Measurements from ENCODE around the gene GAMT.

The GAMT gene

DNA sequence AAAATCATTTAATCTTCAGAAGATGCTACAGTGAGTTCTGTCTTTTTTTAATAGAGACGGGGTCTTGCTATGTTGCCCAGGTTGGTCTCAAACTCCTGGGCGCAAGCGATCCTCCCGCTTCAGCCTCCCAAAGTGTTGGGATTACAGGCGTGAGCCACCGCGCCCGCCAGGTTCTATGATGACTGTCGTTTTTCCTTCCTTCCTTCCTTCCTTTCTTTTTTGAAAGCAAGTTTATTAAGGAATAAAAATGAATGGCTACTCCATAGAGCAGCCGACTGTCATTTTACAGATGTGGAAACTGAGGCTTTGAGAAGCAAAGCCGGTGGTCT, 511 bp upstream of the GAMT start:
- in situ Hi-C loops (cut with MboI; ENCODE audit: low sequenced_read_pairs): no loop called here

DNA sequence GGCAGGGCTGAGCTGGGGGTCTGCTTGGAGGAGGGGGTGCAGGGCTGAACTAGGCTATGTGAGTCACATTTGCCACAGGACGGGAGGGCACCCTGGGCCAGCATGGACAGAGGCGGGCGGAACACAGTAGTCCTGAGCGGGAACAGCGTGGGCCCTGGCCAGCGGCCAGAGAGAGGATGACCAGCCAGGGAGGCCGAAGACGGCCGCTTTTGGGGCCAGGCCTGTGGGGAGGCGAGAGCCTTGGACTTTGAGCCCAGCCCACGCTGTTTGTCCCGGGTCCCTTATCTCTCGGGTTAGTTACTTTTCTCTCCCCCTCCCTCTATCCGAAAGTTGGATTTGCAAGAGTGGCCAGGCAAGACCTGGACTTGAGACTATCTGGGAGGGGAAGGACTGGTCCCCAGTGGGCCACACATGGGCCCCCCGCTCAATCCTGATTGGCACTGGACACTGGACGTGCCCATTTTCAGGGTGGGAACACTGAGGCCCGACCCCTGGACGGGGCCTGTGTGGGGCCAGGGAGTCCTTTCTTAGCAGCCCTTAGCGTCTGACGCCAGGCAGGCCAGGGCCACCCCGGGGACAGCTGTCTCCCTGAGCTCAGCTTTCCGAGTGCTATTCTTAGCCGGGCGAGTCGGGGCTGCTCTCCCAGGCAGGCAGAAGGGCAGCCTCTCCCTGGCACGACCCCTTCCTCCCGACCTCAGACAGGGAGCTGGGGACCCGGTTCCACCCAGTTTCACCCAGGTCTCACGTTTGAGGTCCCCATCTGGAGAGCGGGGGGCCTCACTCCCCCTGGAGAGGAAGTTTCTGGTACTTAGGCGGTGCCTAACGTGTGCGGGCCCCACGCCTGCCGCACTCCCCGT, 833 bp downstream of the GAMT start:
- in situ Hi-C loops (cut with MboI; ENCODE audit: low sequenced_read_pairs): no loop called here

DNA sequence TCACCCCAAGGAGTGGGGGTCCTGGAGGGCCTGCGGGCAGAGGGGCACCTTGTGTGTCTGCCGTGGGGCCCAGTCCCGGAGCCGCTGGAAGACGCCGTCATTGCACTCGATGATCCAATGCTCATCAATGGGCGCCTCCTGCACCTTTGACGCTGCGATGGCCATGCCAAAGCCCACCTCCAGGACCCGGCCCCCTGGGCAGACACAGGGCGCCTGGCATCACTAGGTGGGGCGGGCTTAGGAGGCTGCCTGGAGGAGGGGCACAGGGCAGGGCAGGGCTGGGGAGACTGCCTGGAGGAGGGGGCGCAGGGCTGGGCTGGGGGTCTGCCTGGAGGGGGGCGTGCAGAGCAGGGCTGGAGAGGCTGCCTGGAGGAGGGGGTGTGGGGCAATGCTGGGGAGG, 1.6 kb downstream of the GAMT start:
- in situ Hi-C loops (cut with MboI; ENCODE audit: low sequenced_read_pairs): no loop called here

DNA sequence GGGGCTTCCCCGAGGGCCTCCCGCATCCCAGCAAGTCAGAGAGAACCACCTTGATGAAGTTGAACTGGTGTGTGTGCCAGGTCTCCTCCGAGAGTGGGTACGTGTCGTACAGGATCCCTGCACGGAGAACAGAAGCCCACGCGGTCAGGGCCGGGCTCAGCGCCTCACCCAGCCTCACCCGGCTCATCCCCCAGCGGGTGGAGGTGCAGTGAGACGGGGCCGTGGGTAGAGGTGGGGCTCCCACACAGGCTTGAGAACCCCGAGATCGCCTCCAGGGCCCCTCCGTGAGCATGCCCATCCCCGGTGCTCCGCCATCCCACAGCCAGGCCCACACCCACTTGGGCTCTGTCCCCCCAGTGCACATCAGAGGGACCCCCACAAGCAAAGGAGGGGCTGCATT, 2.3 kb downstream of the GAMT start:
- in situ Hi-C loops (cut with MboI; ENCODE audit: low sequenced_read_pairs): no loop called here

DNA sequence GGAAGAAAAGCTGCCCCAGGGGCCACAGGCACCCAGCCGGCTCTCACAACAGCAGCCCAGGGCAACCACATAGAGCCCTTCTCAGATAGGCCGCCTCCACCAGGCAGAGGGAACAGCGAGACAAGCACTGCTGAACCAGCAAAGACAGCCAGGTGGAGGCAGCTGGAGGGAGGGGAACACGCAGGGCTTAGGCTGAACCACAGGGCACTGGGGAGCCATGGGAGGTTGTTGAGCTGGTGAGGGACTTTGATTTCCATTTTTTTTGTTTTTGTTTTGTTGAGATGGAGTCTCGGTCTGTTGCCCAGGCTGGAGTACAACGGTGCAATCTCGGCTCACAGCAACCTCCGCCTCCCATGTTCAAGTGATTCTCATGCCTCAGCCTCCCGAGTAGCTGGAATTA, 3.5 kb downstream of the GAMT start:
- in situ Hi-C loops (cut with MboI; ENCODE audit: low sequenced_read_pairs): no loop called here

DNA sequence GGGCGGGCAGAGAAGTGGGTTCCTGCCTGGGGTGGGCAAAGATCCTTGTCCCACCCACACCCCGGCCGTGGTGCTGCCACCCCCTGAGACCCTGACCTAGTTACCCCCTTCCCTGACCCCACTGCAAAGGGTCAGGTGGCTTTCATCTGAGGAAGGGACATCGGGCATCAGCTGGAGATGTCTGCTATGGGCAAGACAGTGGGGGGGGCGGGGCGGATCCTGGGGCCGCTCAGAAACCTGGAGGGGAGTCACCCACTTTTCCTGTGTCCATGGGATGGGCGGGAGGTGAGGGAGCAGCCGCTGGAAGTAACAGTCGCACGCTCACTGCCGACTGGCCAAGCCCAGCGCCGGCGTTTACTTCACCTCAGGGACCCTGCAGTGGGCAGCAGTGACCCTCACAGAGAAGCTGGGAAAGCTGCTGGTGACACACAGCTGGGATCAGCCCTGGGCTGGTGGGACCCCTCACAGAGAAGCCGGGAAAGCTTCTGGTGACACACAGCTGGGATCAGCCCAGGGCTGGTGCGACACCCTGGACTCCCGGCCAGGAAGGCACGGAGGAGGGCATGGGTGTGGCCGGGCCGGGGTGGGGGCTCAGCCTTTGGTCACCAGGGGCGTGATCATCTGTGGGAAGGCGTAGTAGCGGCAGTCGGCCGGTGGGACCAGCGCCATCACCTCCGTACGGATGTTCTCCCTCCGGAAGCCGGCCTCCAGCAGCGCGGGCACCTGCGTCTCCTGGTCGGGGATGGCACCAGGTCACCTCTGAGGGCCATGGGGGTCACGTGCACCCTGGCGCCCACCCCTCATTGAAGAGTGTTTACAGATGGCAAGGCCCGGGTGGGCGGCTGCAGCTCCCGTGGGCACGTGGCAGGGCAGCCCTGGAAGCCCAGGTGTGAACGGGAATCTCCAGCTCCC, 4.3 kb downstream of the GAMT start:
- in situ Hi-C loops (cut with MboI; ENCODE audit: low sequenced_read_pairs): no loop called here

DNA sequence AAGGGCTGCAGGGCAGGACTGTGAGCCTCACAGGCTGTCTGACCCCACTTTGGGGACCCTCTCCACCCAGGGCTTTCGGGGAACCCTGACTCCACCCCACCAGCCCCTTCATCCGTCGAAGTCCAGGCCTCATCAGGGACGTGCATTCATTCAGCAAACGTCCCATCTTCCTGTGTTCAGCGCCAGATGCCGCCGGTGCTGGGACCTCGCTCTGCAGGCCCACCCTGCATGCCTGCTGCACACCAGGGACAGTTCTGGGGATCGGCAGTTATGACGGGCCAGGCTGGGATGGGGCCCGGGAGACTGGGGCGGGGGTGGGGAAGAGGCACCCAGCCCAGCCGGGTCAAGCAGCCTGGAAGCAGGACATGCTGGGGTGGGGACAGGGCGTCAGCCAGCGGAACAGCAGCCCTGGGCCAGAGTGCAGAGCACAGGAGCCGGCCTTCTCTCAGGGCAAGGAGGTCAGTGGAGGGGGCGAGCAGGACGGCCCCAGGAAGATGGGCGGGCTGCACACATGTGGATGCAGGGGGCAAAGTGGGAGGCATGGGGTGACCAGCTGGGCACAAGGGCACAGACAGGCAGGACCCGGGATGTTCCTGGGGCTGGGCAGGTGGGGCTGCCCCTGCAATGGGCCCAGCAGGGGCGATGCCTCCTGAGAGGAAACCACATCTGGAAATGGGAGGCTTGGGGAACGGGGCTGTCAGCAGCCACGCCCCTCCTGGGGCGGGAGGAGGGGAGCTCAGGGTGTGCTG, 5.1 kb downstream of the GAMT start:
- in situ Hi-C loops (cut with MboI; ENCODE audit: low sequenced_read_pairs): no loop called here

DNA sequence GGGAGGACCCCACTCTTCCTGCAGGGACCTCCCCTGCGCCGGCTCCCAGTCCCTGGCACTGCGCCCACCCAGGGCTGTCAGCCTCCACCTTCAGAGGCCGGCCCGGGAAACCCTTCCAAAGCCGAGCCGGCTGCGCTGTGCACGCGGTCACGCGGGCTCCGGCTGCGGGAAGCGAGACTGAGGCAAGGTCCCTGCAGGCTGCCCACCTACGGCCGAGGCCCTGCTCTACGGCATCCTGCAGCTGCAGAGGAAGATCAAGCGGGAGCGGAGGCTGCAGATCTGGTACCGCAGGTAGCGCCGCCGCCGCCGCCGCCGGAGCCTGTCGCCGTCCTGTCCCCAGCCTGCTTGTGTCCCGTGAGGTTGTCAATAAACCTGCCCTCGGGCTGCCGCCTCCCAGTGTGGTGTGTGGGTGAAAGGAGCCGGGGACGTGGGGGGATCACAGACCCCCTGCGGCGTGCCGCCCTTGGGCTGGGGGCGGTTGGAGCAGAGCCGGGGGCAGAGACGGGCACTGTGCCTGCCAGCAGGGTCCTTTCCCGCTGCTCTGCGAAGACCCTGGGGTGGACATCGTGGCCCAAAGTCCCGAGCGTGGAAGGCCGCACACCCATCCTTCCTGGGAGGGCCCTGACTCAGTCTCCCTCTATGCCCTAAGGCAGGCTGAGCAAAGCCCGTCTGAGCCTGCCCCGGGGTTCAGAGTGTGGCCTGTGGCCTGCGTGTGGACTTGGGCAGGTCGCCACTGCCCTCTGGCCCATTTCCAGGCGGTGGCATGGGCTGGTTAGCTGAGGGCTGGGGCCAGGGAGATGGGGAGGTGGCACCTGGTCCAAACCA, 5.9 kb downstream of the GAMT start:
- in situ Hi-C loops (cut with MboI; ENCODE audit: low sequenced_read_pairs): no loop called here

DNA sequence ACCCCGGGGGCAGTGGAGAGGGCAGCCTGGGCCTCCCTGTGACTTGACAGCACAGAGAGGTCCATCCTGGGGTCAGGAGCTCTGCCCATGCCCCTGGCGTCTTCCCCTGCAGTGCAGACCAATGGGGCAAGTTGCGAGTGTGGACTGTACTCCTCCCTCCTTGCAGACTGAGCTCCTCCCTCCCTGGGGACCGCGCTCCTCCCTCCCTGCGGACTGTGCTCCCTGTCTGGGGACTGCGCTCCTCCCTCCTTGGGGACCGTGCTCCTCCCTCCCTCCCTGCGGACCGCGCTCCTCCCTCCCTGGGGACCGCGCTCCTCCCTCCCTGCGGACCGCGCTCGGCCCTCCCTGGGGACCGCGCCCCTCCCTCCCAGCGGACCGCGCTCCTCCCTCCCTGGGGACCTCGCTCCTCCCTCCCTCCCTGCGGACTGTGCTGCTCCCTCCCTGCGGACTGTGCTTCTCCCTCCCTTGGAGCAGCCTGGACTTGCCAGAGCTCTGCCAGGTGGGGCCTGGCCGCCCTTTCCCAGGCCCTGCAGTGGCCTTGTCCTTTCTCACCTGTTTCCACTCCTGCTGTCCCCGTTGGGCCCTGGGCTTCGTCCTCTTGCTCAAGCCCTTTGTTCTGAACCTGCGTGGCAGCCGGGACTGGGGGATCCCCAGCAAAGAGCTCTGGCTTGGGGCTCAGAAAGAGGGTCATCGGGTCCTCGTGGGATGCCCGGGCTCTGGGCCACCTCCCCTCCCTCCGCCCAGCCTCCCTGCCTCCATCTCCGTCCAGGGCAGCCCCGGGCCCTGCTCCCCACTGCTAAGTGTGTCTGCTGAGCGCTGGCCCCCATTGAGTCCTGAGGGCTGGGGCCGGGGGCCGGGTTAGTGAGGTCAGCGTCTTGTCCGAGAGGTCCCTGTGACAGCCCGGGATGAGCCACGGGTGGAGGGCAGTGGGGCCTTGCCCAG, 6.8 kb downstream of the GAMT start:
- in situ Hi-C loops (cut with MboI; ENCODE audit: low sequenced_read_pairs): no loop called here

DNA sequence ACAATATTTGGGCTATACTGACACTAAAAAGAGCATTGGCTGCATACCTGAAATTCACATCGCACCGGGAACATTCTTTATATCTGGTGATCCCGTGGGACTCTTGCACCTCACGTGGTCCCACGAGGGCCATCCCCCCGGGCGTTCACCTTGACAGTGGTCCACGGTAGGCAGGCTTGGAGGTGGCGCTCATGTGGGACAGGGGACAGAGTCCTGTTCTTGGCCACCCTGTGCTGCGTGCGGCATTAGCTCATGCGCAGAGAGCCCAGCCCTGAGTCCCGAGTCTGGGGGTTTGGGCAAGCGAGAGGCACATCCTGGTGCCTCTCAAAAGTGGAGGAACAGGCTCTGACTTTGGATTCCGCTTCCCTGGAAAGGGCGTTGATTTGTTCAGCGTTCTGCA, 7.5 kb downstream of the GAMT start:
- in situ Hi-C loops (cut with MboI; ENCODE audit: low sequenced_read_pairs): no loop called here

DNA sequence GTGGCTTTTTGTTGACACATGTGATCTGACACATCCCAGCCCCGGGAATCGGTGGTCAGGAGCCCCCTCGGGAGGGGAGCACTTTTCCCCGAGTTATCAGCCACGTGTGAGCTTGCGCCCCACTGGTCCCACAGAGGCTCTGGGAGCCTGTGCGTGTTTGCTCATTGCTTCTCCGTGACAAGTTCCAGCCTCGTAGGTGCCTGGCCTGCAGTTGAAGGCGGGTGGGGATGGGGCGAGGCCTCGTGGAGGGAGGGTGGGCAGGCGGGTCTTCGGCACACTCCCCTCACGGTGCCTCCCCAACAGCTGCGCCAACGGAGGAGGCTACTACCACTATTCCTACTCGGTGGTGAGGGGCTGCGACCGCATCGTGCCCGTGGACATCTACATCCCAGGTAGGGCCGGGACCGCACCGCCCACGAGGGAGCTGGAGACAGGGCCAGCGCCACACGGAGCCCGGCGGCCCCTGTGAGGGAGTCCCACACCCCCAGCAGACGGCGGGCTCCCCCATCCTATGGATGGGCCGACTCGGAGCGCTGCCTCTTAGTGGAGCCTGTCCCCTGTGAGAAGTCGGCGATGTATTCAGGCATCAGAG, 8.3 kb downstream of the GAMT start:
- in situ Hi-C loops (cut with MboI; ENCODE audit: low sequenced_read_pairs): no loop called here

DNA sequence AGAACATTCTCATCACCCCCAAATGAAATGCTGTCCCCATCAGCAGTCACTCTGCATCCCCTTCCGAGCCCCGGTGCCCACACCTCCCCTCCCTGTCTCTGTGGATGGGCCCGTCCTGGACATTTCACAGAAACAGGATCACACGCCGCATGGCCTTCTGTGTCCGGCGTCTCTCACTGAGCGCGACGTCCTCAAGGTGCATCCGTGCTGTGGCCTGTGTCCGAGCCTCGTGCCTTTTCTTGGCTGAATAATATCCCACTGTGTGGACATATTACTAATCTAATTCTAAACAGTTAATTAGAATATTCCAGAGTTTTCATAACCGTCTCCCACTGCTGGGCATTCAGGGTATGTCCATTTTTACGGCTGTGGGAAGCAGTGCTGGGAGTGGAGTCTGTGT, 8.9 kb downstream of the GAMT start:
- in situ Hi-C loops (cut with MboI; ENCODE audit: low sequenced_read_pairs): no loop called here

DNA sequence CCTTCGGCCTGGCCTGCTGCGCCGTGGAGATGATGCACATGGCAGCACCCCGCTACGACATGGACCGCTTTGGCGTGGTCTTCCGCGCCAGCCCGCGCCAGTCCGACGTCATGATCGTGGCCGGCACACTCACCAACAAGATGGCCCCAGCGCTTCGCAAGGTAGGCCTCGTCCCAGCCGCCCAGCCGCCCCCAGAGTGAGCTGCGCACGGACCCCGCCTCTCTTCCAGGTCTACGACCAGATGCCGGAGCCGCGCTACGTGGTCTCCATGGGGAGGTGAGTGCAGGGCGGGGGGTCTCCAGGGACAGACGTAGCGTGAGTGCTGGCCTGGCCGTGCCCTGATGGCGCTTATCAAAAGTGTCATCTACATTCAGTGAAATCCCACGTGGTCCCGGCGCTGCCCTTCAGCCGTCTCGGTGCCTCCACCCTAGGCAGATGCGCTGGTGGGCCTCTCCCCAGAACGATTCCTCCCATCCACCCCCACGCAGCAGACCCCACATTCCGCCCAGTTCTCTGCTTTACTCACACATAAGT, 10.4 kb downstream of the GAMT start:
- in situ Hi-C loops (cut with MboI; ENCODE audit: low sequenced_read_pairs): no loop called here

DNA sequence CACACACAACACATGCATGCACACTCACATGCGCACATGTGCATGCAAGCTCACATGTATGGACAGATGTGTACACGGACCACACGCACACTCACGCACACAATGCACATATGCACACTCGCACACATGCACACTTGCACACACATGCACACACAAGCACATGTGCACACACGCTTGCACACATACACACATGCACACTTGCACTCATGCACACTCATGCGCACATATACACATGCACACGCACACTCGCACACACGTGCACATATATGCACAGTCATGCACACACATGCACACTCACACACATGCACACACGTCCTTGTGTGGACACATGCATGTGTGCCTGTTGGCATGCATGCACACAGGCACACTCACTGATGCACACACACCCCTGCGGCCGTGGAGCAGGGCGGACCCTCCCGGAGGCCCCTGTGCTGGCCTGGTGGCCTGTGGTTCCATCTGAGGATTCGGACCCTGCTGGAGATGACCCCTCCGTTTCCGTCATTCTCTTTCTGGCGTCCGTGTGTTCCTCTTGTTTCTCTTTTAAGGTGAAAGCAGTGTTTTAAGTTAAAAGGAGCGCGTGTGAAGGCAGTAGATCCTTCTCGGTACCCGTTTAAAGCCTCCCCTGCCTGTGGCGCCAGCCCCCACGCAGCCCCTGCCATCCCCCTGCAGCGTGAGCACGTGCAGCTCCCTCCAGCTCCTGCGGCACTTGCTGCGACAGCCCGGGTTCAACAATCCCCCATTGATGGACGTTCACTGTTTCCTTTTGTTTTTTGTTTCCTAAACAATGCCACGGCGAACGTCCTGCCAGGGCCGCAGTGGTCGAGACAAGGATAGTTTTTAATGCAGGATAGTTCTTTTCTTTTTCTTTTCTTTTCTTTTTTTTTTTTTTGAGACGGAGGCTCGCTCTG, 12.1 kb downstream of the GAMT start:
- in situ Hi-C loops (cut with MboI; ENCODE audit: low sequenced_read_pairs): no loop called here

DNA sequence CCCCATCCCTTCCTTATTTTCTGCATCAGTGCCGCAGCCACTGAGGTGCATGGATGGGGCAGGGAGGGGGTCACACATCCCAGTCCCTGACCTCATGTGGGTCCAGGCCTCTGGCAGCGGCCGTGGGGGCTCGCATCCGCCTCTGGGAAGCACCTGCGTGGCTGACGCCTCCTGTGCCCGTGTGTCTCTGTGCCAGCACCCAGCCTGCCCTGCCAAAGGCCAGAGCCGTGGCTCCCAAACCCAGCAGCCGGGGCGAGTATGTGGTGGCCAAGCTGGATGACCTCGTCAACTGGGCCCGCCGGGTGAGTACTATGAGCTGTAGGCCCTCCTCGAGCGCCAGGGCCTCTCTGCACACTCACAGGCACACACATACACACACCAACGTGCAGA, 12.7 kb downstream of the GAMT start:
- in situ Hi-C loops (cut with MboI; ENCODE audit: low sequenced_read_pairs): no loop called here

DNA sequence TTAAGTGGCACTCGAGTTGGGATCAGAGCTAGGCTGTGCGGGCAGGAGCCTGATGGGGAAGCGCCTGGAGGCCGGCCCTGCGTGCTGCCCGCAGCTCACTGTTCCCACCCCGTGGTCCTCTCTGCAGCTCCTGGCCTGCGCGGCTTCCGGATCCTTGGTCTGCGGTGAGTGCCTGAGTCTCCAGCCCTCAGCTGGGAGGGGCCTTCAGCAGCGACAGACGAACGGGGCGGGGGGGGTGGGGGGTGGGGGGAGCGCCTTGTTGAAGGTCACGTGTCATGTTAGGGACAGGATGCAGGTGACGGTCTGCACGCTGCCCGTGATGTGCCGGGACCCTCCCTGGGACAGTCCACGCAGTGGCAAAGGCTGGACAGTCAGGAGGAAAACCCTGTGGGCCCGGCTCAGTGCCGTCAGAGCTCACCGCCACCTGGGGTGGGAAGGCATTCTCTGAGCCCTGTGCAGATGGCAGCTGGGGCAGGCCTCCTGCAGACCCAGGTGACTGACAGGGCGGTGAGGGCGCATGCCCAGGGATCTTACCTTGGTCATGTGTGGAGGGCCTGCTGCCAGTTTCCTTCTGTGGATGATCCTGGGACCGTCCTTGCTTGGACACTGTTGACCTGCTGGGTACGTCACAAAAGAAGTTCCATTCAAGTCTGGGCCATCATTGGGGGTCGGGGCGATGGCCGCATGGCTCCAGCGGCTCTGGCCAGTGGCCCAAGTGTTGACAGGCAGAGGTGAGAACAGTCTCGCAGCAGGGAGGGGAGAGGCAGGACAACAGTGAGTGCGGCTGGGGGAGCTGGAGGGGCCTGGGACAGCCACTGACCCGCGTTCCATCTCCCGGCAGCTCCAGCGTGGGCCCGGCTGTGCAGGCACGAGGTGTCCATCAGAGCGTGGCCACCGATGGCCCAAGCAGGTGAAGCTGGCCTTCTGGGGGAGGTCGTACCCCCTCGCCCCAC, 13.4 kb downstream of the GAMT start:
- in situ Hi-C loops (cut with MboI; ENCODE audit: low sequenced_read_pairs): no loop called here
